T-helper 9 cell (primary cell): ENCODE measurements around the gene MOGAT1.
"Not testable (repeated sequence)": the region's sequence is repeated elsewhere in the genome, so short reads cannot be mapped to it uniquely, and the experiment has no call there.

Experiments used
- DNase-seq: peaks from one replicate; pipeline ENCODE4 v3.0.0-alpha.2; 2020

Gene MOGAT1

DNA sequence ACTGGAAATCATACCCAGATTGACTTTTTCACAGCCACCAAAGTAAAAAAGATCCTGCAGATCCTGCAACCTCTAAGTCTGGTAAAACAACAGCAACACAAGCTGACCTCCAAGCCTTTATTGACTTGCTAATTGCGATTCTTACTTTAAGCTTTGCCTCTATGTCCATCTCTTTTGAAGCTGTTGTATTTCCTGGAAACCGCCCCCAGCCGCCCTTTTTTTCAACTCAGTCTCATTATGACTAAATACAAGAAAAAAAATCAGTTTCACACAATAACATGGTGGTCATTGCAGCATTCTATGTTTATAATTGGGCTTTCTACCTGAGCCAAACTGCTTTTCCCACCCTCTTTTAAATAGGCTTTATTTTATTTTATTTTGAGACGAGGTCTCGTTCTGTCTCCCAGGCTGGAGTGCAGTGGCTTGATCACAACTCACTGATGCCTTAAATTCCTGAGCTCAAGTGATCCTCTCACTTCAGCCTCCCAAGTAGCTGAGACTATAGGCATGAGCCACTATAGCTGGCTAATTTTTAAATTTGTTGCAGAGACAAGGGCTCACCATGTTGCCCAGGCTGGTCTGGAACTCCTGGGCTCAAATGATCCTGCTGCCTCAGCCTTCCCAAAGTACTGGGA lies 76.2 kb downstream of the MOGAT1 start:
- no peak for DNase-seq

DNA sequence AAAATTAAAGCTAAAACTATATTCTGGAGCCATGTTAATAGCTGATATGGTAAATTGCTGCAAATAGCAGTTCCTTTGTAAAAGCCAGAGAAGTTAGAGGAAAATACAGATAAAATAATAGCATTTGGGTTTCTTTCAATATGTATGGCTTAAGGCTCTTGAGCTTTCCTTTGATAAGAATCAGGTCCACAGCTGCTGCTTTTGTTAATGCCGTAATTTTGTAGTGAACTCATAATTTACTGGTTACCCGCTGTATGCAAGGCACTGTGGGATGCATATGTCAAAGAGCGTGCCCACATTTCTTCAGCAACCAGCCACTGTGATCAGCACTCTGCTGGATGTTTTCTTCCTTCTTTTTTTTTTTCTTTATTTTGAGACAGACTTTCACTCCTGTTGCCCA lies 79.1 kb downstream of the MOGAT1 start:
- no peak for DNase-seq

DNA sequence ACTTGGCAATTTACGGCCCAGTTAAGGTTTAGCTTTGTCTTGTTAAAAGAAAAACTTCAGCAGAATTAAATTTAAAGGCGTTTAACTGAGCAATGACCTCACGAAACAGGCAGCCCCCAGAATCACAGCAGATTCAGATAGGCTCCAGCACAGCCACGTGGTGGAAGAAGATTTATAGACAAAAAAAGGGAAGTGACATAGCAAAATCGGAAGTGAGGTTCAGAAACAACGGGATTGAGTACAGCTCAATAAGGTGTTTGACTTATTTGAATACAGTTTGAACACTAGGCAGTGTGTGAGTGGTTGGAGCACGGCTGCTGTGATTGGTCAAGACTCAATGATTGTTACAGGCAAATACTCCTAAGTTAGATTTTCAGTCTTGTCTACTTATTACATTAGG lies 79.8 kb downstream of the MOGAT1 start:
- DNase-seq = no peak

DNA sequence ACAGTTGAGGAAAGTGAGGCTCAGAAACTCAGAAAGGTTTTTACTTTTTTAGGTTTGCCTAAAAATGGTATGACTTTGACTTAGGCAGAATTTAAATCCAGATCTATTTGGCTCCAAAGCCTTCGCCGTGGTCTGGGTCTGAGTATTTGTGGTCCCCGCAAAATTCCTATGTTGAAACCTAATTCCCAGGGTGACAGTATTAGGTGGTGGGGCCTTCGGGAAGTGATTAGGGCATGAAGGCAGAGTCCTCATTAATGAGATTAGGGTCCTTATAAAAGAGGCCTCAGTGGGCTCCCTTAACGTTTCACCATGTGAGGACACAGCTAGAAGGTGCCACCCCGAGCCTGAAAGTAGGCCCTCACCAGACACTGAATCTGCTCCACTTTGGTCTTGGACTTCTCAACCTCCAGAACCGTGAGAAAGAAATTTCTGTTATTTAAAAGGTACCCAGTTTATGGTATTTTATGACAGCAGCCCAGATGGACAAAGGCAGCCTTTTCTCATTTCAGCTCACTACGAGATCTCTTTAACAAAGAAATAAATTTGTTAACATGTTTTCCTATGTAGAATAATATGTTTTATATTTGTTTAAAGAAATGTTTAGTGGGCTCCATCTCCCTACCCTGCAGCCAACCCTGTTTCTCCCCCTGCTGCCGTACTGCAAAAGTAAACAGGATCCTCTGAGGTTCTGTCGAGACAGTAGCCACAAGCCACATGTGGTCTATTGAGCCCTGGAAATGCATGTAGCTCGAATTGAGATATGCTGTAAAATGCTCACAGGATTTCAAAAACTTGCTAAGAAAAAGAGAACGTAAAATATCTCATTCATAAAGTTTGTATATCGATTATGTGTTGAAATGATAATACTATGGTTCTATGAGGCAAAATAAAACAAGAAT lies 80.6 kb downstream of the MOGAT1 start:
- no peak for DNase-seq

DNA sequence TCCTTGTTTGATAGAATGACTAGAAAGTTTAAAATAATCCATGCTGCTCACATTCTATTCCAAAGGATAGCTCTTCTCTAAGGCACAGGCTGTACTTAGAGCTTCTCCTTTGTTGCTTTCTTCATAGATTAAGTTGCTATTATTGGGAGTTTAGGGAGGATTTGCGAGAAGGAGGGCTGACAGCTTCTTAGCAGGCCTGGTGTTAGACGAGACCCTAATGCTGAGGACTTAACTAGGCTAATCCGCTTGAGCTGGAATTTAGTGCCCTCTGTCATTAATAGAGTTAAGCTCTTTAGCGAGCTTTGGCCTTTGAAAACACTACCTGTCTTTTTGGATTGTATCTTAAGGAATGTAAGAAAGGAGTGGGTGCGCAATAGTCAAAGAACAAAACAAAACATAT lies 81.3 kb downstream of the MOGAT1 start:
- DNase-seq = no peak

DNA sequence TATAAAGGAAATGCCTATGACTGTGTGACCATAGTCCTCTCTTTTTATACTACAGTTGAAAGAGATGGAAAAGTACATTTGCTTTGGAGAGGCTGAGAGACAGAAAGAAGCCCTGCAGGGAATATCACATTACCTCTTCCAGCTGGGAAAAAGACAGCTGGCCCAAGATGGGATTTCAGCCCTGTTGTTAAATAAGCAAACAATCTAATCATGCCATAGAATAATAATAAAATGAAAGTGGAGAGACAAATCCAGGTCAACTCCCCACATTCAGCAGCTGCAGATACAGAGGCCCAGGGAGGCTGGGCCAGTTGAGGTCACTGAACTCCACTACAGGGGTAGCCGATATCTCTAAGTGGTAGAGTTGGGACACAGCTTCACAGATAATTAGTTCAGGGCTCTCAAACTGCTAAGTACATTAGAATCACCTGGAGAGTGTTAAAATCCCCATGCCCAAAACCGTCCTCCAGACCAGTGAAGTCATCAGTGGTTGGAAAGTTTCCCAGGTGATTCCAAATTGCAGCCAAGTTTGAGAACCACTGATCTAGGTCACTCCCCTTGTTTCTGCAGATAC lies 81.9 kb downstream of the MOGAT1 start:
- DNase-seq = no peak

DNA sequence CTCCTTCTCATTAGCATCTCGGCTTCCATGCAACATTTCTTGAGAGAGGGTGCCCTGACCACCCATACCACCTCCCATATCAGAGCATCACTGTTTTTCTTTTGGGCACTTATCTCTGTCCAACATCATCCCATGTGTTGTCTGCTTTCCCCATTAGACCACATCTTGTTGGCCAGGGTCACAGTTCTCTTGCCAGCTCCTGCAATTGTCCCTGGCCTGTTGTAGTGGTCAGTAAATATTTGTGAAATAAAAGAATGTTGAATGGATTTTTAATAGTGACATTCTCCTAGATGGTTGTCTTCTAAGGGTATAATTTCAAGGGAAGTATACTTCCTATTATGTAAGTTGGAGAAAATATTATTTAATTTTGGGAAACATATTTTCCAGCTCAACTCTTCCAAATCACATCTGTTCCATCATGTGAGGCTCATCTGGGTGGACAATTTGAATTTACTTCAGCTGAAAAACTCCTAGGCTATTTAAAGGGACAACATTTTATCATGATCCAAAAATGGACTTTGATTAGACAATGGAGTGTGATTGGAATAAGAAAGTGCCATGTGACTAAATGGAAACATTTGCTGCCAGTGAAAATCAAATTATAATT lies 83.0 kb downstream of the MOGAT1 start:
- DNase-seq = no peak

DNA sequence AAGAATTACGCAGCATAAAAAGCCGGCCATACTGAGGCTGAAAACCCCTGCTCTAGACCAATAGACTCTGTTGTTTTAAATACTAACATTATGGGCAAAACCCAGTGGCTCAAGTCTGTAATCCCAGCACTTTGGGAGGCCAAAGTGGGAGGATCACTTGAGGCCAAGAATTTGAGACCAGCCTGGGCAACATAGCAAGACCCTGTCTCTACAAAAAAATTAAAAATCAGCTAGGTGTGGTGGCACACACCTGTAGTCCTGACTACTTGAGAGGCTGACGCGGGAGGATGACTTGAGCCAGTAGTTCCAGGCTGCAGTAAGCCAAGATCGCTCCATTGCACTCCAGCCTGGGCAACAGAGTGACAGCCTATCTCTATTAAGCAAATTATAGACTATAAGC lies 84.1 kb downstream of the MOGAT1 start:
- DNase-seq = not testable (repeated sequence)

DNA sequence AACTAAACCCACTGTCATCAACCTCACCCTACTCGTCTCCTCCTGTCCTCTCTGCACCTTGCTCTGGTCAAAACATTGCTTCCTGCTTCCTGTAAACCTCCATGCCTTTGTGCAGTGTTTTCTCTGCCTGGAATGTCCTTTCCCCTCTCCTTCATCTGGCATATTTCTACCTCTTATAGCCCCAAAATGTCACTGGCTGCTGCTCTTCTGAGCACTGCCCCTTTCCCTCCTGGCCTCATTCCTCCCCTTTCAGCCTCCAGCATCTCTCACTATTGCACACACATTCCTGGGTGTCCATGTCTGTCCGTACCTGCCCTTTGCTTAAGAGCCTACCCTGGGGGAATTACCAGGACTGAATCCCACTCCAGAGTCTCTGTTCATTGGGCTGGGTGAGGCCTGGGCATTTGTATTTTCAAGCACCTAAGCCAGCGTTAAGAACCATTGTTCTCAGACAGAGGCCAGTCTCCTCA lies 84.9 kb downstream of the MOGAT1 start:
- DNase-seq = no peak

DNA sequence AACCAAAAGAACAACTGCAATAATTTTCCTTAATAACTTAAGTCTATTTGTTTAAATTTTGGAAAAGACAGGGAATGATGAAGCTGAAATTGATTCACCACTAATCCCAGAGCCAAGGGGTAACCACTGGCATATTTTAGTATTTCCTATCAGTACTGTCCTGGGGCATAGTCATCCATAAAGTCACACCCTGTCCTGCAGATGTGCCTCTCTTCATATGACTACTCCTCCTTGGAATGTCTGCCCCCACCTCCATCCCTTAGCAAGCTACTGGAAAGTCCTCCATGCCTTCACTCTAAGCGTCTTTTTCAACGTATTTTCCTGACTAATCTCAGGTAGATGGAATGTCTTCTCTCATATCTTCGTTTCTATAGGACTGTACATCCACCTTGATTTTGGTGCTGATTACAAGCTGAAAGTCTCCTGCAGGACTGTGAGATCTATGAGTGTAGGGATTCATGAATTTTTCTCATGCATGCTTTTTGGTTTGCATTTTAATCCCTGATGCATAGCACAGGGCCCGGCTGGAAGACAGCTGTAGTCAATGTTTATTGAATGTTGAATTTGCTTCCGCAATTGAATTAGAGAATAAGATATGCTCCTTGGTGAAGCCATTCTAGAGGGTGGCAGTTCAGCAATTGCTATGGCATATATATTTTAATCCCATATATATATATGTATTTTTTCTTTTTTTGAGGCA lies 85.6 kb downstream of the MOGAT1 start:
- DNase-seq = no peak
